ENCODE data around the gene HSD17B2. TPM values are rescaled to one million over a fixed set of nuclear protein-coding genes. Genes with fewer than 3 reads are reported as not detected.

Gene HSD17B2
- total and polyA plus RNA-seq, 8 donors = 0.11 to 0.86 (median 0.37) TPM

DNA sequence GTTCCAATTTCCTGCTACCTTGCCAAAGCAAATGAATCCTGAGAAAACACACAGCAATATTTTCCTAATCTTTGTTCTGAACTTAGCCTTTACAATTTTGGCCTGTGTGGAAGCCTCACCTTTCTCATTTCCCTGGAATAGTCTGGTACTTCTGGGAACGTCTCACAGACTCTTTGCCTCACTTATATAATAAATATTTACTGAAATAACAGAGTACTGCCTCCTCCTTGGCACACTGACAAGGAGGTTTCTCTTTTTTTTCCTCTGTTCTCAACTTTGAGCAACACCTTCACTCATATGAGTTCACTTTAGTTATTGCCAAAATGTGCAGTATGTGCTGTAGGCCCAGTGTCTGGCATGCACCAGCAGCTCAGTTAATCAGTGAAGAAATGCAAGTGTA, 37.3 kb downstream of the HSD17B2 start:
- intact Hi-C loops (cut with DNase I) = no loop called here
- DNase-seq (no peak), ATAC-seq (no peak)
- Histone ChIP-seq H3K27me3 (no peaks in the 10 kb centered on the region), H3K4me1 (no peaks in the 10 kb centered on the region), H3K9me3 (peaks cover 0 to 7% of the 10 kb centered on the region in 2 donors), H3K36me3 (no peaks in the 10 kb centered on the region), H3K4me3 (no peak overlapping the region), H3K27ac (no peak overlapping the region)
- TF ChIP-seq, protein P1, sequence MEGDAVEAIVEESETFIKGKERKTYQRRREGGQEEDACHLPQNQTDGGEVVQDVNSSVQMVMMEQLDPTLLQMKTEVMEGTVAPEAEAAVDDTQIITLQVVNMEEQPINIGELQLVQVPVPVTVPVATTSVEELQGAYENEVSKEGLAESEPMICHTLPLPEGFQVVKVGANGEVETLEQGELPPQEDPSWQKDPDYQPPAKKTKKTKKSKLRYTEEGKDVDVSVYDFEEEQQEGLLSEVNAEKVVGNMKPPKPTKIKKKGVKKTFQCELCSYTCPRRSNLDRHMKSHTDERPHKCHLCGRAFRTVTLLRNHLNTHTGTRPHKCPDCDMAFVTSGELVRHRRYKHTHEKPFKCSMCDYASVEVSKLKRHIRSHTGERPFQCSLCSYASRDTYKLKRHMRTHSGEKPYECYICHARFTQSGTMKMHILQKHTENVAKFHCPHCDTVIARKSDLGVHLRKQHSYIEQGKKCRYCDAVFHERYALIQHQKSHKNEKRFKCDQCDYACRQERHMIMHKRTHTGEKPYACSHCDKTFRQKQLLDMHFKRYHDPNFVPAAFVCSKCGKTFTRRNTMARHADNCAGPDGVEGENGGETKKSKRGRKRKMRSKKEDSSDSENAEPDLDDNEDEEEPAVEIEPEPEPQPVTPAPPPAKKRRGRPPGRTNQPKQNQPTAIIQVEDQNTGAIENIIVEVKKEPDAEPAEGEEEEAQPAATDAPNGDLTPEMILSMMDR (IDR thresholded peaks at IDR 0.05) = no peak

DNA sequence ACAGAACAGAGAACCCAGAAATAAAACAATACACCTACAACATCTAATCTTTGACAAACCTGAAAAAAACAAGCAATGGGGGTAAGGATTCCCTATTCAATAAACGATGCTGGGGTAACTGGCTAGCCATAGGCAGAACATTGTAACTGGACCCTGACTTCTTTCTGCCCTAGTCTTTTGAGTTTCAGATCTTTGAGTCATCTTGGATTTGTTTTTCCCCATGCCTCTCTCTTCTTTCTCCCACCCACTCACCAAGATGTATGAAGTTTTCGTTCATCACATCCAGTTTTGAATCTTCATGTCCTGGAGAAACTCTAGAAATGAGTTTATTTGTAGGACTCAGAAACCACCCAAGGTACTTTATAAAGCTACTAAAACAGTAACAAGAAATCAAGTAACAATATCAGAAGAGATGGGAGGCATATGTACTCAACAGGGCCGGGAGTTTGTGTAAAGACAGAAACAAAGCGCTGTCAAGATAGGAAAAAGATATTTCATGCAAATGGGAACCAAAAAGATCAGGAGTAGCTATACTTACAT, 39.0 kb downstream of the HSD17B2 start:
- no peak overlapping the region for H3K4me3 ChIP-seq
- ATAC-seq (no peak), DNase-seq (no peak)
- H3K4me1 ChIP-seq = no peaks in the 10 kb centered on the region
- no peak overlapping the region for H3K27ac ChIP-seq
- no peaks in the 10 kb centered on the region for H3K27me3 ChIP-seq
- TF ChIP-seq, protein P1 (IDR thresholded peaks at IDR 0.05) = no peak
- peaks cover 0 to 11% of the 10 kb centered on the region in 2 donors for H3K9me3 ChIP-seq
- intact Hi-C loops (cut with DNase I) = no loop called here
- H3K36me3 ChIP-seq = no peaks in the 10 kb centered on the region

DNA sequence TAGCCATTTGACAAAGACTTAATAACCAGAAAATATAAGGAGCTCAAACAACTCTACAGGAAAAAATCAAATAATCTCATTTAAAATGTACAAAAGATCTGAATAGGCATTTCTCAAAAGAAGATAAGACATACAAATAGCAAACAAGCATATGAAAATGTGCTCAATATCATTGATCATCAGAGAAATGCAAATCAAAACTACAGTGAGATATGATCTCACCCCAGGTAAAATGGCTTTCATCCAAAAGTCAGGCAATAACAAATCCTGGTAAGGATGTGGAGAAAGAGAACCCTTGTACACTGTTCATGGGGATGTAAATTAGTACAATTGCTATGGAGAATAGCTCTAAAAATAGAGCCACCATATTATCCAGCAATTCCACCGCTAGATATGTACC, 43.1 kb downstream of the HSD17B2 start:
- no peak for ATAC-seq
- Histone ChIP-seq H3K9me3 (peaks cover 0 to 11% of the 10 kb centered on the region in 2 donors), H3K4me1 (no peaks in the 10 kb centered on the region), H3K27me3 (no peaks in the 10 kb centered on the region), H3K36me3 (no peaks in the 10 kb centered on the region), H3K4me3 (no peak overlapping the region), H3K27ac (no peak overlapping the region)
- TF ChIP-seq, protein P1 (IDR thresholded peaks at IDR 0.05) = no peak
- DNase-seq = no peak
- intact Hi-C loops (cut with DNase I) = no loop called here

DNA sequence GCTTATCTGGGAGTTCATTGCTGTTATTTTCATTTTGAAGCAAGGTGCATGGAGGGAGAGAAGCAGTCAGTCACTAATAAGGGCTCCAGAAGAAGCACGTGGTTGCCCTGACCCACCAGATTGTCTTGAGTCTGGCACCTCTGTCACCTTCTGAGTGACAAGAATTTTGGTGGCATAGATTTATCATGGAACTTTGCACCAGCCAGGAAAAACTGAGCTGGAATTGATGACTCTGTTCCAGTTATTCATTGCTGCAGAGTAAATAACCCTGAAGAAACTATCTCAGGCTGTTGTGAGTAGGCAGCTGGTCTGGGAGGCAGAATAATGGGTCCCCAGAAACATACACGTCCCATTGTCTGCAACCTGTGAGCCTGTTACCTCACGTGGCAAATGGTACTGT, 44.8 kb downstream of the HSD17B2 start:
- DNase-seq (no peak), ATAC-seq (no peak)
- intact Hi-C loops (cut with DNase I) = no loop called here
- Histone ChIP-seq H3K27ac (no peak overlapping the region), H3K27me3 (no peaks in the 10 kb centered on the region), H3K9me3 (peaks cover 0 to 11% of the 10 kb centered on the region in 2 donors), H3K36me3 (no peaks in the 10 kb centered on the region), H3K4me1 (no peaks in the 10 kb centered on the region), H3K4me3 (no peak overlapping the region)
- TF ChIP-seq, protein P1 (IDR thresholded peaks at IDR 0.05) = no peak

DNA sequence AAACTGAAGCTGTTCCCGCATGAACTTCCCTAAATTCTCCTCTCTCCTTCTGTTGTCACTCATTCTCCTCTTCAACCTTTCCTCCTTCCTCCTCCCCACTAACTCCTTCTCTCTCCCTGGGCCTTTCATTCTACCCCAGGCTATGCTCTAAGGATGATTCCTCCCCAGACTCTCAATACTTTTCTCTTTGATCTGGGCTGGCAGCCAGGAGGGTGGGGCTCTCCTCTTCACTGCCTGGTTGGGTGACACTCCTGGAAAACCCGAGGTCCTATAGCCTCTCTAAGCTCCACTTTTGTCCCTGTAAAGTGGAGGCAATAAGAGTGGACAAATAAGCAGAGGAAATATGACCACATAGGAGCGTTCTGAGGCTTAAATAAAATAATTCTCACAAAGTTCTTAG, 46.2 kb downstream of the HSD17B2 start:
- no peaks in the 10 kb centered on the region for H3K27me3 ChIP-seq
- H3K4me1 ChIP-seq = no peaks in the 10 kb centered on the region
- intact Hi-C loops (cut with DNase I) = no loop called here
- H3K4me3 ChIP-seq = no peak overlapping the region
- H3K27ac ChIP-seq = no peak overlapping the region
- DNase-seq = no peak
- H3K36me3 ChIP-seq = no peaks in the 10 kb centered on the region
- TF ChIP-seq, protein P1 (IDR thresholded peaks at IDR 0.05) = no peak
- no peak for ATAC-seq
- peaks cover 0 to 11% of the 10 kb centered on the region in 2 donors for H3K9me3 ChIP-seq

Measured in left lung (tissue), 10 donors.